GM12878 (cell line): ENCODE results near the gene ZNF771. TPM values are rescaled to one million over a fixed set of nuclear protein-coding genes. Genes with fewer than 3 reads are reported as not detected.

Experiments
- ATF7 ChIP-seq: fragments of 450-650 bp; IDR thresholded peaks from 2 replicates; pipeline ENCODE4 v1.6.1; 2016; ENCODE audit warnings: low read depth, mild to moderate bottlenecking
- BACH1 ChIP-seq: fragments of 450-650 bp; IDR thresholded peaks from 2 replicates; pipeline ENCODE4 v1.6.1; 2017; ENCODE audit warnings: mild to moderate bottlenecking, borderline replicate concordance
- BCL11A ChIP-seq: IDR thresholded peaks from 2 replicates; pipeline ENCODE4 v1.6.1; 2011; ENCODE audit warnings: low read depth, low read length
- ELK1 ChIP-seq: IDR thresholded peaks from 2 replicates; pipeline ENCODE4 v1.6.1; 2012; ENCODE audit warnings: low read depth, low read length, improper control_type of control experiment
- FOXM1 ChIP-seq: IDR thresholded peaks from 2 replicates; pipeline ENCODE4 v1.6.1; 2012; ENCODE audit warnings: low read depth, mild to moderate bottlenecking, inconsistent platforms, low read length, moderate library complexity
- NFYA ChIP-seq: IDR thresholded peaks from 2 replicates; pipeline ENCODE4 v1.6.1; 2011; ENCODE audit warnings: low read depth, mild to moderate bottlenecking, low read length, improper control_type of control experiment, borderline replicate concordance
- POLR2AphosphoS5 ChIP-seq: IDR thresholded peaks from 2 replicates; pipeline ENCODE4 v1.6.1; 2011; ENCODE audit warnings: mild to moderate bottlenecking, low read length, inconsistent platforms
- RAD21 ChIP-seq: IDR thresholded peaks from 2 replicates; pipeline ENCODE4 v1.6.1; 2011; ENCODE audit warnings: mild to moderate bottlenecking, low read depth, low read length, moderate library complexity; ENCODE audit not compliant: insufficient read depth
- RFX5 ChIP-seq: IDR thresholded peaks from 2 replicates; pipeline ENCODE4 v1.6.1; 2011; ENCODE audit warnings: low read depth, low read length, improper control_type of control experiment
- ZNF24 ChIP-seq: fragments of 450-650 bp; IDR thresholded peaks from 2 replicates; pipeline ENCODE4 v1.6.1; 2017; ENCODE audit warnings: antibody characterized with exemption, mild to moderate bottlenecking
- ZNF592 ChIP-seq: fragments of 450-650 bp; IDR thresholded peaks from 2 replicates; pipeline ENCODE4 v1.6.1; 2017; ENCODE audit warnings: mild to moderate bottlenecking, moderate library complexity
- polyA plus RNA-seq, 11 experiments: library from polyadenylated mRNA; depleted of rRNA in 4 of 11; unstranded in 6 of 11; stranded (reverse) in 5 of 11; fragments of >200 nt; fragmentation: Nextera tagmentation in 4 of 11; fragmentation: Illumina TruSeq in 1 of 11; extraction: Ambion mirVana in 4 of 11; extraction: Trizol in 1 of 11; gene quantifications; 1 replicate in 1 of 11; 2 replicates in 10 of 11; pipeline versions ENCODE4 v1.2.1 to v1.2.3, GENCODE V29; 2011 to 2016; ENCODE audit warnings: inconsistent platforms in 2 of 11, missing spikeins in 2 of 11, low read depth in 1 of 11
- total RNA-seq, 4 experiments: library from RNA; depleted of rRNA in 3 of 4; stranded (reverse); fragments of >200 nt in 3 of 4; fragmentation: Illumina TruSeq in 1 of 4; extraction: Trizol in 1 of 4; gene quantifications; 2 replicates each; pipeline versions ENCODE4 v1.2.1 to v1.2.3, GENCODE V29; 2013 to 2021
- TF ChIP-seq, protein P1 (sequence below): fragments of 150-350 bp; IDR thresholded peaks from 2 replicates; pipeline ENCODE4 v1.6.1; 2014; ENCODE audit warnings: mild to moderate bottlenecking, low read depth, low read length

The ZNF771 gene
- total and polyA plus RNA-seq, 10 of the 15 experiments (the other 5 are each of a cell fraction or from before 2014, with no cell fraction given): 0.98 to 7.6 (median 3.7) TPM

GRCh38 chr16:30409125-30410060 lies 2.0 kb downstream of the ZNF771 start (continued):
- 0 out of 2 replicates have a peak, but pooled peaks have one; percentile 20 for TF ChIP-seq ZNF24
- no peak for TF ChIP-seq ELK1
- peak; percentile 95 for TF ChIP-seq RAD21
- TF ChIP-seq BCL11A: no peak
- TF ChIP-seq NFYA: no peak
- 0 out of 2 replicates have a peak, but pooled peaks have one; percentile 22 for TF ChIP-seq ATF7
- TF ChIP-seq, protein P1, sequence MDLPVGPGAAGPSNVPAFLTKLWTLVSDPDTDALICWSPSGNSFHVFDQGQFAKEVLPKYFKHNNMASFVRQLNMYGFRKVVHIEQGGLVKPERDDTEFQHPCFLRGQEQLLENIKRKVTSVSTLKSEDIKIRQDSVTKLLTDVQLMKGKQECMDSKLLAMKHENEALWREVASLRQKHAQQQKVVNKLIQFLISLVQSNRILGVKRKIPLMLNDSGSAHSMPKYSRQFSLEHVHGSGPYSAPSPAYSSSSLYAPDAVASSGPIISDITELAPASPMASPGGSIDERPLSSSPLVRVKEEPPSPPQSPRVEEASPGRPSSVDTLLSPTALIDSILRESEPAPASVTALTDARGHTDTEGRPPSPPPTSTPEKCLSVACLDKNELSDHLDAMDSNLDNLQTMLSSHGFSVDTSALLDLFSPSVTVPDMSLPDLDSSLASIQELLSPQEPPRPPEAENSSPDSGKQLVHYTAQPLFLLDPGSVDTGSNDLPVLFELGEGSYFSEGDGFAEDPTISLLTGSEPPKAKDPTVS: no peak
- TF ChIP-seq POLR2AphosphoS5: no peak
- TF ChIP-seq FOXM1: peak; percentile 56; the same call in 1 of the 2 replicates
- TF ChIP-seq ZNF592: 0 out of 2 replicates have a peak, but pooled peaks have one; percentile 41
- no peak for TF ChIP-seq RFX5
- TF ChIP-seq BACH1: no peak
